Lower leg skin (tissue), 4 donors: Measurements from ENCODE around the gene PASK. TPM values are rescaled to one million over a fixed set of nuclear protein-coding genes. Genes with fewer than 3 reads are reported as not detected.

Experiments used
- DNase-seq, 2 donors: peaks; one replicate each; pipeline ENCODE4 v3.0.0-alpha.2; 2019; ENCODE audit warnings: low spot score in 2 of 2
- H3K4me3 ChIP-seq: fragments of 200-600 bp; sonication (generic); 2 replicates; pipeline ENCODE4 v1.5.1; 2017; ENCODE audit warnings: mild to moderate bottlenecking, low read depth; ENCODE audit not compliant: poor library complexity, severe bottlenecking
- POLR2A ChIP-seq, 2 donors: fragments of 450-650 bp; IDR thresholded peaks; one replicate each; pipeline ENCODE4 v1.6.1; 2016 to 2017; ENCODE audit warnings: antibody characterized with exemption in 2 of 2, mild to moderate bottlenecking in 1 of 2, moderate library complexity in 1 of 2
- WGBS, 2 donors: methylation state at CpG; one replicate each; pipeline ENCODE4 v1.1.5; 2018; 5-methylcytosine and 5-hydroxymethylcytosine counted together
- intact Hi-C: fragments of 100-400 bp; cut with DNase I; formaldehyde crosslinking; loops from one replicate; pipeline ENCODE4 v1.15.0; 2023; ENCODE audit warnings: low total_unique reads
- total RNA-seq, 4 donors: library from RNA; depleted of rRNA; stranded (reverse); fragments of >200 nt; gene quantifications; one replicate each; pipeline ENCODE4 v1.1.0, GENCODE V29; 2016
- TF ChIP-seq, protein P1 (sequence below), 3 donors: fragments of 450-650 bp; IDR thresholded peaks; one replicate each; pipeline ENCODE4 v1.5.1; 2016; ENCODE audit warnings: antibody characterized with exemption in 3 of 3, mild to moderate bottlenecking in 3 of 3, moderate library complexity in 2 of 3

Gene PASK
- total RNA-seq, 4 donors from 2014 or later: 4.8 to 11.9 (median 6.5) TPM

DNA sequence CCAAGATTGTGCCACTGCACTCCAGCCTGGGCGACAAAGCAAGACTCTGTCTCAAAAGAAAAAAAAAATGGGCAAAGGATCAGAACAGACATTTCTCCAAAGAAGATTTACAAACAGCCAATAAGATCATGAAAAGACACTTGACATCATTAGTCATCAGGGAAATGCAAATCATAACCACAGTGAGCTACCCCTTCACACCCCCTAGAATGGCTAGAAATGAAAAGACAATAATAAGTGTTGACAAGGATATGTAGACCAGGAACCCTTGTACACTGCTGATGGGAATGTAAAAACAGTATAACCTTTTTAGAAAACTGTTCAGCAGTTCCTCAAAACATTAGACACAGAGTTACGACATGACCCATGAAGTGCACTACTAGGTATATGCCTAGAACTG, 28.8 kb downstream of the PASK start:
- no peak for DNase-seq
- intact Hi-C loops: no loop called here
- WGBS, 2 donors: 96 to 100% methylated on average over 2 of the region's 2 CpGs
- H3K4me3 ChIP-seq: no peak overlapping the region
- TF ChIP-seq POLR2A (IDR thresholded peaks at IDR 0.05): no peak
- TF ChIP-seq, protein P1, sequence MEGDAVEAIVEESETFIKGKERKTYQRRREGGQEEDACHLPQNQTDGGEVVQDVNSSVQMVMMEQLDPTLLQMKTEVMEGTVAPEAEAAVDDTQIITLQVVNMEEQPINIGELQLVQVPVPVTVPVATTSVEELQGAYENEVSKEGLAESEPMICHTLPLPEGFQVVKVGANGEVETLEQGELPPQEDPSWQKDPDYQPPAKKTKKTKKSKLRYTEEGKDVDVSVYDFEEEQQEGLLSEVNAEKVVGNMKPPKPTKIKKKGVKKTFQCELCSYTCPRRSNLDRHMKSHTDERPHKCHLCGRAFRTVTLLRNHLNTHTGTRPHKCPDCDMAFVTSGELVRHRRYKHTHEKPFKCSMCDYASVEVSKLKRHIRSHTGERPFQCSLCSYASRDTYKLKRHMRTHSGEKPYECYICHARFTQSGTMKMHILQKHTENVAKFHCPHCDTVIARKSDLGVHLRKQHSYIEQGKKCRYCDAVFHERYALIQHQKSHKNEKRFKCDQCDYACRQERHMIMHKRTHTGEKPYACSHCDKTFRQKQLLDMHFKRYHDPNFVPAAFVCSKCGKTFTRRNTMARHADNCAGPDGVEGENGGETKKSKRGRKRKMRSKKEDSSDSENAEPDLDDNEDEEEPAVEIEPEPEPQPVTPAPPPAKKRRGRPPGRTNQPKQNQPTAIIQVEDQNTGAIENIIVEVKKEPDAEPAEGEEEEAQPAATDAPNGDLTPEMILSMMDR (IDR thresholded peaks at IDR 0.05): no peak

DNA sequence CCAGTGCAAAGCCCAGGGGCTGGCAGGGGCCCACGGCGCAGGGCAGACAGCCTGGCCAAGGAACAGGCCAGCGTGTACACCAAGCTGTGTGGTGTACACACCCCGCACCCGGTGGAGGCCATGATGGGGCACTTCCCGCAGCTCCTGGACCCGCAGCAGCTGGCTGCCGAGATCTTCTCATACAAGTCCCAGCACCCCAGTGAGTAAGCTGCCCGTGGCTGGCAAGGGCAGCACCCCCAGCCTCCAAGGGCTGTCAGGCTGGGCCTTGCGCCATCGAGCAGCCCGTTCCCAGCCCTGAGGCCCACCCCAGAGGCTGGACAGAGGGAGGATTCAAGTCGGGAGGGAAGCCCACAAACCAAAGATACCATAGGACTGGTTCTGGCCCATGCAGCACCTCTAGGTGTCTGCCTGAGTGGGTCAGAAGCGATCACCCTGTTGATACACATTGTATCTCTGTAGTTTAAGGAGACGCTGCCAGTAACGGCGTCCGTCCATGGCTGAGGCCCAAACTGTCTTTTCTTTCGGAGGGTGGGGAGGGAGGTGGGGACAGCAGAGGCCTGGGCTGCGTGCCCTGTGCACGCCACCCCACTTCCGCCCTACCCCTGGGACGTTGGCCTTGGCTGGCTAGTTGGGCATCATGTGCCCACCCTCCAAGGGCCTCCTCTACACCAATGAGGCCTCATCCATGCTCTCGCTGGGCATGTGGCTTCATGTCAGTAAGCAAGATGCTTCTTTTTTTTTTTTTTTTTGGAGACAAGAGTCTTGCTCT, 30.4 kb downstream of the PASK start:
- DNase-seq: no peak
- 90 to 92% methylated on average over 20 to 24 of the region's 24 CpGs for WGBS, 2 donors
- no peak for TF ChIP-seq POLR2A (IDR thresholded peaks at IDR 0.05)
- TF ChIP-seq, protein P1 (IDR thresholded peaks at IDR 0.05): no peak
- no peak overlapping the region for H3K4me3 ChIP-seq
- intact Hi-C loops: no loop called here

GRCh38 chr2:241116606-241117560, 32.4 kb downstream of the PASK start:
- WGBS, 2 donors: 94% methylated on average over 32 of the region's 32 CpGs
- no peak overlapping the region for H3K4me3 ChIP-seq
- intact Hi-C loops: no loop called here
- TF ChIP-seq POLR2A (IDR thresholded peaks at IDR 0.05): no peak
- TF ChIP-seq, protein P1 (IDR thresholded peaks at IDR 0.05): no peak
- DNase-seq: no peak

GRCh38 chr2:241115361-241115760, 33.9 kb downstream of the PASK start:
- TF ChIP-seq, protein P1 (IDR thresholded peaks at IDR 0.05): no peak
- TF ChIP-seq POLR2A (IDR thresholded peaks at IDR 0.05): no peak
- intact Hi-C loops: no loop called here
- no peak for DNase-seq
- H3K4me3 ChIP-seq: no peak overlapping the region
- 87 to 95% methylated on average over 8 of the region's 8 CpGs for WGBS, 2 donors

DNA sequence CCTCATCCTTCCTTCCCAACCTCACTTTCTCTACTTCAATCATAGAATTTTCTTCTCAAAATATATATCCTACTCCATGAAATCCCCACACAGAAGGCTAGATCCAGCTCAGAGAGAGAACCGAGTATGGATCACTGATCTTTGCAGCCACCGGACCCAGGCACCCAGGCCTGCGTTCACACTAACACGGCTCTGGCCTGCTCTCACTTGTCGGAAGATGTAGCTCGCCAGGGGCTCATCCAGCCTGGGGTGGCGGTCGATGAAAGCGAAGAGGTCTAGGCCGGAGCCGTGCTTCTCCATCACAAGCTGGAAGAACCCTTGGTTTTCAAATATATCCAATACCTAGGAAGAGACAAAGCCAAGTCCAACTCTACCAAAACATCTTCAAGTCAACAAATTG, 34.4 kb downstream of the PASK start:
- intact Hi-C loops: no loop called here
- H3K4me3 ChIP-seq: no peak overlapping the region
- WGBS, 2 donors: 90 to 95% methylated on average over 11 of the region's 11 CpGs
- no peak for DNase-seq
- TF ChIP-seq, protein P1 (IDR thresholded peaks at IDR 0.05): no peak
- TF ChIP-seq POLR2A (IDR thresholded peaks at IDR 0.05): no peak
